GM10266 (cell line): ENCODE results near the gene WNT7B.

Source experiments
- DNase-seq: peaks from one replicate; pipeline ENCODE4 v3.0.0; 2012; ENCODE audit errors: extremely low spot score
- CTCF ChIP-seq: IDR thresholded peaks from 2 replicates; pipeline ENCODE4 v1.5.1; 2012; ENCODE audit warnings: mild to moderate bottlenecking, low read depth; ENCODE audit not compliant: control insufficient read depth, insufficient read depth; ENCODE audit errors: missing control alignments

The WNT7B gene

GRCh38 chr22:45949891-45950290 lies 27.1 kb downstream of the WNT7B start:
- DNase-seq: no peak
- TF ChIP-seq CTCF: no peak

GRCh38 chr22:45949258-45949870 lies 27.6 kb downstream of the WNT7B start:
- no peak for TF ChIP-seq CTCF
- no peak for DNase-seq

GRCh38 chr22:45948081-45948648 lies 28.8 kb downstream of the WNT7B start:
- no peak for DNase-seq
- no peak for TF ChIP-seq CTCF

GRCh38 chr22:45946805-45947600 lies 30.0 kb downstream of the WNT7B start:
- no peak for DNase-seq
- TF ChIP-seq CTCF: no peak

GRCh38 chr22:45945621-45946106 lies 31.3 kb downstream of the WNT7B start:
- no peak for DNase-seq
- TF ChIP-seq CTCF: no peak

GRCh38 chr22:45942787-45943493 lies 34.0 kb downstream of the WNT7B start:
- TF ChIP-seq CTCF: no peak
- no peak for DNase-seq
